Liver (tissue), 9 donors: ENCODE data around the gene BAZ2B. TPM values are rescaled to one million over a fixed set of nuclear protein-coding genes. Genes with fewer than 3 reads are reported as not detected.
A peak's percentile ranks its signal among the peaks of the same experiment; 100 is the strongest.

ENCODE experiments used
- DNase-seq: peaks from one replicate; pipeline ENCODE4 v3.0.0-alpha.2; 2017; ENCODE audit warnings: low spot score
- H3K27ac ChIP-seq, 2 donors: one replicate each; pipeline ENCODE4 v1.7.0; 2013; ENCODE audit warnings: inconsistent platforms in 2 of 2, low read length in 2 of 2, control low read depth in 1 of 2, low read depth in 1 of 2, mild to moderate bottlenecking in 1 of 2
- H3K27me3 ChIP-seq, 4 donors: one replicate each; pipeline versions ENCODE4 v1.6.1 to v1.7.0; 2013; ENCODE audit warnings: low read length in 3 of 4, inconsistent platforms in 1 of 4, mild to moderate bottlenecking in 1 of 4, moderate library complexity in 1 of 4; ENCODE audit not compliant: control insufficient read depth in 4 of 4, insufficient read depth in 4 of 4
- H3K36me3 ChIP-seq, 4 donors: one replicate each; pipeline versions ENCODE4 v1.6.1 to v1.7.0; 2013; ENCODE audit warnings: low read length in 3 of 4, mild to moderate bottlenecking in 3 of 4, low read depth in 1 of 4, moderate library complexity in 1 of 4; ENCODE audit not compliant: control insufficient read depth in 4 of 4, insufficient read depth in 3 of 4
- H3K4me1 ChIP-seq, 4 donors: one replicate each; pipeline versions ENCODE4 v1.6.1 to v1.7.0; 2013; ENCODE audit warnings: low read length in 3 of 4, mild to moderate bottlenecking in 3 of 4, moderate library complexity in 1 of 4; ENCODE audit not compliant: control insufficient read depth in 4 of 4, insufficient read depth in 4 of 4
- H3K4me3 ChIP-seq, 3 donors: one replicate each; pipeline versions ENCODE4 v1.6.1 to v1.7.0; 2013; ENCODE audit warnings: low read length in 3 of 3, control low read depth in 1 of 3, low read depth in 1 of 3, mild to moderate bottlenecking in 1 of 3
- H3K9ac ChIP-seq, 2 donors: one replicate each; pipeline ENCODE4 v1.7.0; 2013; ENCODE audit warnings: low read length in 2 of 2, mild to moderate bottlenecking in 2 of 2, moderate library complexity in 2 of 2, control low read depth in 1 of 2, low read depth in 1 of 2
- H3K9me3 ChIP-seq, 4 donors: one replicate each; pipeline versions ENCODE4 v1.6.1 to v1.7.0; 2013; ENCODE audit warnings: low read length in 3 of 4; ENCODE audit not compliant: control insufficient read depth in 4 of 4
- EGR1 ChIP-seq, 2 donors: IDR thresholded peaks; 2 replicates each; pipeline ENCODE4 v1.6.1; 2016 to 2018; ENCODE audit warnings: antibody characterized with exemption in 2 of 2, low read depth in 2 of 2
- FOXA1 ChIP-seq: IDR thresholded peaks from 2 replicates; pipeline ENCODE4 v1.6.1; 2016; ENCODE audit warnings: antibody characterized with exemption
- FOXA2 ChIP-seq: IDR thresholded peaks from 2 replicates; pipeline ENCODE4 v1.6.1; 2016; ENCODE audit warnings: antibody characterized with exemption
- GABPA ChIP-seq, 2 donors: IDR thresholded peaks in 1 of 2; conservative IDR thresholded peaks in 1 of 2; 2 replicates each; pipeline ENCODE4 v1.6.1; 2016; ENCODE audit warnings: antibody characterized with exemption in 2 of 2, mild to moderate bottlenecking in 1 of 2, moderate library complexity in 1 of 2
- HNF4A ChIP-seq, 2 donors: conservative IDR thresholded peaks; 2 replicates each; pipeline ENCODE4 v1.6.1; 2016; ENCODE audit warnings: antibody characterized with exemption in 2 of 2, mild to moderate bottlenecking in 2 of 2
- HNF4G ChIP-seq: IDR thresholded peaks from 2 replicates; pipeline ENCODE4 v1.6.1; 2016; ENCODE audit warnings: antibody characterized with exemption
- JUND ChIP-seq, 2 donors: IDR thresholded peaks; 2 replicates each; pipeline ENCODE4 v1.6.1; 2016; ENCODE audit warnings: antibody characterized with exemption in 2 of 2
- NR2F2 ChIP-seq: IDR thresholded peaks from 2 replicates; pipeline ENCODE4 v1.6.1; 2016; ENCODE audit warnings: antibody characterized with exemption
- RAD21 ChIP-seq, 2 donors: IDR thresholded peaks; 2 replicates each; pipeline ENCODE4 v1.6.1; 2016; ENCODE audit warnings: antibody characterized with exemption in 2 of 2, mild to moderate bottlenecking in 2 of 2
- RXRA ChIP-seq, 2 donors: IDR thresholded peaks; 2 replicates each; pipeline ENCODE4 v1.6.1; 2017 to 2018; ENCODE audit warnings: antibody characterized with exemption in 2 of 2, mild to moderate bottlenecking in 1 of 2
- TAF1 ChIP-seq: conservative IDR thresholded peaks from 2 replicates; pipeline ENCODE4 v1.6.1; 2016; ENCODE audit warnings: antibody characterized with exemption, mild to moderate bottlenecking
- YY1 ChIP-seq: IDR thresholded peaks from 2 replicates; pipeline ENCODE4 v1.6.1; 2016; ENCODE audit warnings: antibody characterized with exemption, mild to moderate bottlenecking
- WGBS: extraction: QIAGEN DNeasy Blood & Tissue Kit; methylation state at CpG from one replicate; pipeline ENCODE4 v1.1.7; 2013; 5-methylcytosine and 5-hydroxymethylcytosine counted together
- polyA plus RNA-seq, 2 donors: library from polyadenylated mRNA; stranded (reverse) in 1 of 2; unstranded in 1 of 2; fragments of 200-250 nt in 1 of 2; fragments of >200 nt in 1 of 2; fragmentation: Nextera tagmentation in 1 of 2; extraction: Ambion mirVana in 1 of 2; gene quantifications; one replicate each; pipeline versions ENCODE4 v1.2.1 to v1.2.3, GENCODE V29; 2013 to 2015
- total RNA-seq, 2 donors: library from RNA; depleted of rRNA; stranded (reverse); fragments of >200 nt; gene quantifications; one replicate each; pipeline ENCODE4 v1.2.3, GENCODE V29; 2014
- TF ChIP-seq, protein P1 (sequence below): IDR thresholded peaks from 2 replicates; pipeline ENCODE4 v1.6.1; 2016; ENCODE audit warnings: antibody characterized with exemption, mild to moderate bottlenecking
- TF ChIP-seq, protein P2 (sequence below): IDR thresholded peaks from 2 replicates; pipeline ENCODE4 v1.6.1; 2016; ENCODE audit warnings: antibody characterized with exemption
- TF ChIP-seq, protein P3 (sequence below): IDR thresholded peaks from 2 replicates; pipeline ENCODE4 v1.6.1; 2016; ENCODE audit warnings: antibody characterized with exemption
- TF ChIP-seq, protein P4 (sequence below): IDR thresholded peaks from 2 replicates; pipeline ENCODE4 v1.6.1; 2016; ENCODE audit warnings: antibody characterized with exemption
- TF ChIP-seq, protein P5 (sequence below): fragments of 150-350 bp; IDR thresholded peaks from 2 replicates; pipeline ENCODE4 v1.5.1; 2017; ENCODE audit warnings: improper control_type of control experiment, low read depth, low read length; ENCODE audit not compliant: missing input control
- donor health status: healthy.
- donor health status: healthy.
- donor health status: healthy.
- donor health status: healthy.
- donor health status: healthy.

The BAZ2B gene
- total and polyA plus RNA-seq, 4 donors = 6.7 to 61.0 (median 24.9) TPM

DNA sequence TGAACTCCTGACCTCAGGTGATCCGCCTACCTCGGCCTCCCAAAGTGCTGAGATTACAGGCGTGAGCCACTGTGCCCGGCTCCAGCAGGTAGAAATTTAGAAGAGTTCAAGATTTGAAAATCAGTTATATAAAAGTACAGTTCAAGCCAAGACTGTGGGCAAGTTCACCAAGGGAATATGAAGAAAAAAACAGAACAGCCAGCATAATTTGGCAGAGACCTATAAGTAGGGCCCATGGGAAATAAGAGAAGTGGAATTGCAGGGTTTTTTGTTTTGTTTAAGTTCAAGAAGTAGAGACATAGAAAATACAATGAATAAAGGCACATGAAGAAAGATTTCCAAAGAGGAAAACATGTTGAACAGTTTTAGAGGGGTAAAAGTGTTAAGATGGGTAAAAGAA is 57.9 kb downstream of the BAZ2B start:
- H3K27ac ChIP-seq = no peak overlapping the region
- 97% methylated on average over 4 of the region's 4 CpGs for WGBS
- H3K9ac ChIP-seq = no peak overlapping the region
- no peak overlapping the region for H3K4me3 ChIP-seq
- peaks cover 0 to 2% (median 0%) of the 10 kb centered on the region in 4 donors for H3K36me3 ChIP-seq
- no peaks in the 10 kb centered on the region for H3K27me3 ChIP-seq
- peaks cover 0 to 3% (median 0%) of the 10 kb centered on the region in 4 donors for H3K4me1 ChIP-seq
- no peaks in the 10 kb centered on the region for H3K9me3 ChIP-seq
- no peak for DNase-seq
- no peak for TF ChIP-seq FOXA2
- TF ChIP-seq HNF4G = no peak
- TF ChIP-seq, protein P1, sequence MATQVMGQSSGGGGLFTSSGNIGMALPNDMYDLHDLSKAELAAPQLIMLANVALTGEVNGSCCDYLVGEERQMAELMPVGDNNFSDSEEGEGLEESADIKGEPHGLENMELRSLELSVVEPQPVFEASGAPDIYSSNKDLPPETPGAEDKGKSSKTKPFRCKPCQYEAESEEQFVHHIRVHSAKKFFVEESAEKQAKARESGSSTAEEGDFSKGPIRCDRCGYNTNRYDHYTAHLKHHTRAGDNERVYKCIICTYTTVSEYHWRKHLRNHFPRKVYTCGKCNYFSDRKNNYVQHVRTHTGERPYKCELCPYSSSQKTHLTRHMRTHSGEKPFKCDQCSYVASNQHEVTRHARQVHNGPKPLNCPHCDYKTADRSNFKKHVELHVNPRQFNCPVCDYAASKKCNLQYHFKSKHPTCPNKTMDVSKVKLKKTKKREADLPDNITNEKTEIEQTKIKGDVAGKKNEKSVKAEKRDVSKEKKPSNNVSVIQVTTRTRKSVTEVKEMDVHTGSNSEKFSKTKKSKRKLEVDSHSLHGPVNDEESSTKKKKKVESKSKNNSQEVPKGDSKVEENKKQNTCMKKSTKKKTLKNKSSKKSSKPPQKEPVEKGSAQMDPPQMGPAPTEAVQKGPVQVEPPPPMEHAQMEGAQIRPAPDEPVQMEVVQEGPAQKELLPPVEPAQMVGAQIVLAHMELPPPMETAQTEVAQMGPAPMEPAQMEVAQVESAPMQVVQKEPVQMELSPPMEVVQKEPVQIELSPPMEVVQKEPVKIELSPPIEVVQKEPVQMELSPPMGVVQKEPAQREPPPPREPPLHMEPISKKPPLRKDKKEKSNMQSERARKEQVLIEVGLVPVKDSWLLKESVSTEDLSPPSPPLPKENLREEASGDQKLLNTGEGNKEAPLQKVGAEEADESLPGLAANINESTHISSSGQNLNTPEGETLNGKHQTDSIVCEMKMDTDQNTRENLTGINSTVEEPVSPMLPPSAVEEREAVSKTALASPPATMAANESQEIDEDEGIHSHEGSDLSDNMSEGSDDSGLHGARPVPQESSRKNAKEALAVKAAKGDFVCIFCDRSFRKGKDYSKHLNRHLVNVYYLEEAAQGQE = no peak
- TF ChIP-seq, protein P2, sequence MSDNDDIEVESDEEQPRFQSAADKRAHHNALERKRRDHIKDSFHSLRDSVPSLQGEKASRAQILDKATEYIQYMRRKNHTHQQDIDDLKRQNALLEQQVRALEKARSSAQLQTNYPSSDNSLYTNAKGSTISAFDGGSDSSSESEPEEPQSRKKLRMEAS = no peak
- no peak for TF ChIP-seq EGR1 (IDR thresholded peaks at IDR 0.05; ENCODE audit: low read depth in 2 of 2)
- no peak for TF ChIP-seq TAF1
- no peak for TF ChIP-seq GABPA (IDR thresholded peaks at IDR 0.05 in 1 of 2, conservative IDR thresholded peaks at IDR 0.05 in 1 of 2)
- TF ChIP-seq NR2F2 = no peak
- no peak for TF ChIP-seq RAD21 (IDR thresholded peaks at IDR 0.05)
- TF ChIP-seq, protein P3, sequence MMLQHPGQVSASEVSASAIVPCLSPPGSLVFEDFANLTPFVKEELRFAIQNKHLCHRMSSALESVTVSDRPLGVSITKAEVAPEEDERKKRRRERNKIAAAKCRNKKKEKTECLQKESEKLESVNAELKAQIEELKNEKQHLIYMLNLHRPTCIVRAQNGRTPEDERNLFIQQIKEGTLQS = no peak
- TF ChIP-seq, protein P4, sequence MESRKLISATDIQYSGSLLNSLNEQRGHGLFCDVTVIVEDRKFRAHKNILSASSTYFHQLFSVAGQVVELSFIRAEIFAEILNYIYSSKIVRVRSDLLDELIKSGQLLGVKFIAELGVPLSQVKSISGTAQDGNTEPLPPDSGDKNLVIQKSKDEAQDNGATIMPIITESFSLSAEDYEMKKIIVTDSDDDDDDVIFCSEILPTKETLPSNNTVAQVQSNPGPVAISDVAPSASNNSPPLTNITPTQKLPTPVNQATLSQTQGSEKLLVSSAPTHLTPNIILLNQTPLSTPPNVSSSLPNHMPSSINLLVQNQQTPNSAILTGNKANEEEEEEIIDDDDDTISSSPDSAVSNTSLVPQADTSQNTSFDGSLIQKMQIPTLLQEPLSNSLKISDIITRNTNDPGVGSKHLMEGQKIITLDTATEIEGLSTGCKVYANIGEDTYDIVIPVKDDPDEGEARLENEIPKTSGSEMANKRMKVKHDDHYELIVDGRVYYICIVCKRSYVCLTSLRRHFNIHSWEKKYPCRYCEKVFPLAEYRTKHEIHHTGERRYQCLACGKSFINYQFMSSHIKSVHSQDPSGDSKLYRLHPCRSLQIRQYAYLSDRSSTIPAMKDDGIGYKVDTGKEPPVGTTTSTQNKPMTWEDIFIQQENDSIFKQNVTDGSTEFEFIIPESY = no peak
- TF ChIP-seq YY1 = no peak
- TF ChIP-seq RXRA (IDR thresholded peaks at IDR 0.05) = no peak
- TF ChIP-seq FOXA1 = no peak

DNA sequence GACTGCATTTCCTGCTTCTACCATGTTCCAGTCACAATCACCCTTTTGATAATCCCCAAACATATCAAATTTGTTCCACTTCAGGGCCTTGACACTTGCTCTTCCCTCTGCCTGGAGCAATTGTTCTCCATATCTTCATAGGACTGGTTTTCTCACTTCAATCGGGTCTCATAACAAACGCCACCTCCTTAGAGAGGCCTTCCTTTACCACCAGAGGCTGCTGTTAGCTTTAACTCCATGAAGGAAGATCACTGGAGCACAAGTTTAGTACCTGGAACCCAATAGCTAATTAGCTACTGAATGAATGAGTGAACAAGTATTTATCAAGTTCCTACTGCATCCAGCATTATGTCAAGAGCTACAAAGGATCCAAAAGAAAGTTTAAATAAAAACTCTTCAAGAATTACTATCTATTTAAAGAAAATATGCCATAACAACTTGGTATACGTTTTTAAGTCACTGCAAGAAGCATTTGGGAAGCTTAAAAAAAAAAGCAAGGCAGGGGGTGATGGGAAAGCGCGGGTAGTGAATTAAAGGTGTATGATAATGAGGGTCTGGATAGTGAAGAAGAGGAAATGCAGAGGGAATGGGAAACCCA is 58.8 kb downstream of the BAZ2B start:
- H3K27me3 ChIP-seq = no peaks in the 10 kb centered on the region
- H3K36me3 ChIP-seq = peaks cover 0 to 2% (median 0%) of the 10 kb centered on the region in 4 donors
- H3K4me1 ChIP-seq = peaks cover 0 to 3% (median 0%) of the 10 kb centered on the region in 4 donors
- no peak for TF ChIP-seq HNF4A (conservative IDR thresholded peaks at IDR 0.05)
- TF ChIP-seq, protein P4 = no peak
- TF ChIP-seq, protein P5, sequence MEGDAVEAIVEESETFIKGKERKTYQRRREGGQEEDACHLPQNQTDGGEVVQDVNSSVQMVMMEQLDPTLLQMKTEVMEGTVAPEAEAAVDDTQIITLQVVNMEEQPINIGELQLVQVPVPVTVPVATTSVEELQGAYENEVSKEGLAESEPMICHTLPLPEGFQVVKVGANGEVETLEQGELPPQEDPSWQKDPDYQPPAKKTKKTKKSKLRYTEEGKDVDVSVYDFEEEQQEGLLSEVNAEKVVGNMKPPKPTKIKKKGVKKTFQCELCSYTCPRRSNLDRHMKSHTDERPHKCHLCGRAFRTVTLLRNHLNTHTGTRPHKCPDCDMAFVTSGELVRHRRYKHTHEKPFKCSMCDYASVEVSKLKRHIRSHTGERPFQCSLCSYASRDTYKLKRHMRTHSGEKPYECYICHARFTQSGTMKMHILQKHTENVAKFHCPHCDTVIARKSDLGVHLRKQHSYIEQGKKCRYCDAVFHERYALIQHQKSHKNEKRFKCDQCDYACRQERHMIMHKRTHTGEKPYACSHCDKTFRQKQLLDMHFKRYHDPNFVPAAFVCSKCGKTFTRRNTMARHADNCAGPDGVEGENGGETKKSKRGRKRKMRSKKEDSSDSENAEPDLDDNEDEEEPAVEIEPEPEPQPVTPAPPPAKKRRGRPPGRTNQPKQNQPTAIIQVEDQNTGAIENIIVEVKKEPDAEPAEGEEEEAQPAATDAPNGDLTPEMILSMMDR = peak; percentile 33
- TF ChIP-seq NR2F2 = no peak
- TF ChIP-seq, protein P2 = no peak
- no peak for TF ChIP-seq FOXA2
- TF ChIP-seq JUND (IDR thresholded peaks at IDR 0.05) = no peak
- peak; percentile 74 to 76 for TF ChIP-seq RAD21 (IDR thresholded peaks at IDR 0.05)
- 79% methylated on average over 5 of the region's 5 CpGs for whole genome bisulfite sequencing
- DNase-seq = no peak
- no peak overlapping the region for H3K27ac ChIP-seq
- H3K9me3 ChIP-seq = no peaks in the 10 kb centered on the region
- no peak overlapping the region for H3K9ac ChIP-seq
- no peak overlapping the region for H3K4me3 ChIP-seq
